ENCODE results near the gene PSAT1. TPM values are rescaled to one million over a fixed set of nuclear protein-coding genes. Genes with fewer than 3 reads are reported as not detected.

The PSAT1 gene
- total RNA-seq, 2 experiments from 2014 or later, result 174 to 182 TPM

GRCh38 chr9:78291240-78291925 lies 5.5 kb upstream of the PSAT1 start:
- H3K27me3 Mint-ChIP-seq, result no peaks in the 10 kb centered on the region

GRCh38 chr9:78292026-78292425 lies 4.9 kb upstream of the PSAT1 start:
- peaks cover 28% of the 10 kb centered on the region for H3K4me1 Mint-ChIP-seq (ENCODE audit: low read depth)
- DNase-seq, result no peak
- ChIA-PET POLR2A (no interaction called here), CTCF (no interaction called here)
- H3K27ac Mint-ChIP-seq, result no peak overlapping the region
- ATAC-seq, result no peak
- H3K27me3 Mint-ChIP-seq, result no peaks in the 10 kb centered on the region
- H3K9me3 Mint-ChIP-seq, result no peaks in the 10 kb centered on the region
- intact Hi-C loops (cut with micrococcal nuclease), result no loop called here
- H3K36me3 Mint-ChIP-seq (ENCODE audit: low read depth), result peaks cover 2% of the 10 kb centered on the region
- no peak overlapping the region for H3K4me3 Mint-ChIP-seq
- TF ChIP-seq CTCF (IDR thresholded peaks at IDR 0.05), result no peak

More at GRCh38 chr9:78291240-78291925, 5.5 kb upstream of the PSAT1 start:
- Mint-ChIP-seq H3K4me3 (no peak overlapping the region), H3K4me1 (ENCODE audit: low read depth) (peaks cover 24% of the 10 kb centered on the region), H3K27ac (no peak overlapping the region), H3K9me3 (no peaks in the 10 kb centered on the region), H3K36me3 (ENCODE audit: low read depth) (no peaks in the 10 kb centered on the region)
- ATAC-seq (no peak), DNase-seq (no peak)
- no peak for TF ChIP-seq CTCF (IDR thresholded peaks at IDR 0.05)
- ChIA-PET CTCF (no interaction called here), POLR2A (interaction anchor here (0.6 to 1.2 kb wide), 2 partner anchors 19 to 1737 kb away, joined by 3 to 4 read pairs; no protein-coding TSS in a partner anchor)
- intact Hi-C loops (cut with micrococcal nuclease), result no loop called here

- H3K36me3 Mint-ChIP-seq (ENCODE audit: low read depth), result peaks cover 9% of the 10 kb centered on the region
- peak; percentile 17 for ATAC-seq
- TF ChIP-seq CTCF (IDR thresholded peaks at IDR 0.05), result no peak
- peak; percentile 75 for DNase-seq
- no peaks in the 10 kb centered on the region for H3K27me3 Mint-ChIP-seq
- H3K4me1 Mint-ChIP-seq (ENCODE audit: low read depth), result peaks cover 28% of the 10 kb centered on the region
- H3K4me3 Mint-ChIP-seq, result peak overlapping the region; percentile 68
- peak overlapping the region; percentile 87 for H3K27ac Mint-ChIP-seq
- no peaks in the 10 kb centered on the region for H3K9me3 Mint-ChIP-seq
- CTCF ChIA-PET, result interaction anchor here (1.4 kb wide), 1 partner anchor 57 kb away, joined by 4 read pairs; the partner anchor contains the start of gene CEP78
- POLR2A ChIA-PET, result interaction anchor here (0.7 kb wide), 1 partner anchor 39 kb away, joined by 4 read pairs; no protein-coding TSS in a partner anchor
- intact Hi-C loops (cut with micrococcal nuclease), result no loop called here
Measured at GRCh38 chr9:78292716-78293497, 4.0 kb upstream of the PSAT1 start.

- H3K9me3 Mint-ChIP-seq, result no peaks in the 10 kb centered on the region
- POLR2A ChIA-PET, result interaction anchor here (0.6 kb wide), 1 partner anchor 14 kb away, joined by 3 read pairs; no protein-coding TSS in a partner anchor
- CTCF ChIA-PET, result interaction anchor here (0.8 to 1.4 kb wide), 2 partner anchors 30 to 59 kb away, joined by 3 to 4 read pairs; partner anchors contain the start of gene CEP78
- intact Hi-C loops (cut with micrococcal nuclease), result no loop called here
- TF ChIP-seq CTCF (IDR thresholded peaks at IDR 0.05), result no peak
- no peaks in the 10 kb centered on the region for H3K27me3 Mint-ChIP-seq
- H3K4me3 Mint-ChIP-seq, result no peak overlapping the region
- H3K4me1 Mint-ChIP-seq (ENCODE audit: low read depth), result peaks cover 38% of the 10 kb centered on the region
- DNase-seq (no peak), ATAC-seq (no peak)
- H3K36me3 Mint-ChIP-seq (ENCODE audit: low read depth), result peaks cover 21% of the 10 kb centered on the region
- H3K27ac Mint-ChIP-seq, result no peak overlapping the region
Measured at GRCh38 chr9:78294290-78295176, 2.4 kb upstream of the PSAT1 start.

All from activated CD8-positive, alpha-beta T cell treated with anti-CD3 and anti-CD28 coated beads for 36 hours (primary cell).